NB4 (cell line): ENCODE measurements around the gene SUMF1.

ENCODE experiments used
- CTCF ChIP-seq: IDR thresholded peaks from one replicate; pipeline ENCODE4 v1.5.1; 2012; ENCODE audit warnings: low read depth, low read length
- POLR2A ChIP-seq: IDR thresholded peaks from 2 replicates; pipeline ENCODE4 v1.6.1; 2011; ENCODE audit warnings: mild to moderate bottlenecking; ENCODE audit not compliant: insufficient read length; ENCODE audit errors: extremely low read depth

GRCh38 chr3:4514916-4515315 lies 47.8 kb upstream of the SUMF1 start:
- TF ChIP-seq CTCF (no peak), POLR2A (no peak)
